C4-2B (cell line): Measurements from ENCODE around the gene MCUR1.

Experiments used
- CTCF ChIP-seq: fragments of 450-650 bp; conservative IDR thresholded peaks from 2 replicates; pipeline ENCODE4 v1.5.1; 2017; ENCODE audit warnings: mild to moderate bottlenecking
- ZFX ChIP-seq: fragments of 450-650 bp; IDR thresholded peaks from 2 replicates; pipeline ENCODE4 v1.6.1; 2017

GRCh38 chr6:13794184-13794583 is 20.2 kb downstream of the MCUR1 start:
- TF ChIP-seq CTCF (no peak), ZFX (no peak)
